Measurements from ENCODE around the gene OR10W1. TPM values are rescaled to one million over a fixed set of nuclear protein-coding genes. Genes with fewer than 3 reads are reported as not detected.

OR10W1 gene
- total RNA-seq, 1 experiment from 2014 or later, result not detected

DNA sequence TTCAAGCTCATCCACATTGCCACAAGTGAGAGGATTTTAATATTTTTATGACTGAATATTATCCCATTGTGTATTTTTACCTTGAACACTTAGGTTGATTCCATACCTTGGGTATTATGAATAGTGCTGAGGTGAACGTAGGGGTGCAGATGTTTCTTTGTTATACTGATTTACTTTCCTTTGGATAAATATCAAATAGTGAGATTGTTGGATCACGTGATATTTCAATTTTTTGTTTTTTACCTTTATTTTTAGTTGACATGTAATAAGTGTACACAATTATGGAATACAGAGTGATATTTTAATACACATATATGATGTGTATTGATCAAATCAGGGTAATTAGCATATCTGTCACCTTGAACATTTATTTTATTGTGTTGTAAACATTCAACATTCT, 8.1 kb downstream of the OR10W1 start:
- ChIA-PET RAD21 (ENCODE audit: low non-redundant PET in 1 of 2, low total read pairs in 2 of 2, uncharacterized antibody in 2 of 2, unreplicated experiment in 2 of 2) (no interaction called here), CTCF (no interaction called here)
- no peaks in the 10 kb centered on the region for H3K36me3 ChIP-seq (ENCODE audit: control insufficient read depth in 1 of 2, insufficient read depth in 2 of 2, low read length in 2 of 2)

DNA sequence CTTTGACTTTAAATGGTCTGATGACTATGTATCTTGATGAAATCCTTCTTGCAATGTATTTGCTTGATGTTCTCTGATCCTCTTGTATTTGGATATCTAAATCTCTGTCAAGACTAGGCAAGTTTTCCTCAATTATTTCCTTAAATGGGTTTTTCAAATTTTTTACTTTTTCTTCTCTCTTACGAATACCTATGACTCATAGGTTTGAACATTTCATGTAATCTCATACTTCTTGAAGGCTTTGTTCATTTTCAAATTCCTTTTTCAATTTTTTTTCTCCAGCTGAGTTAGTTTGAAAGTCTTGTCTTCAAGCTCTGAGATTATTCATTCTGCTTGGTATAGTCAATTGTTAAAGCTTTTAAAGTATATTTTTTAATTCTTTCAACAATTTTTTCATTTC, 13.1 kb downstream of the OR10W1 start:
- no peak overlapping the region for H3K4me3 ChIP-seq (replicated peaks in 1 of 2; ENCODE audit: low read depth in 1 of 2, low read length in 2 of 2)
- CTCF ChIA-PET, result no interaction called here
- RAD21 ChIA-PET (ENCODE audit: low non-redundant PET in 1 of 2, low total read pairs in 2 of 2, uncharacterized antibody in 2 of 2, unreplicated experiment in 2 of 2), result no interaction called here
- H2AFZ ChIP-seq (ENCODE audit: low read depth, low read length, poor library complexity, severe bottlenecking), result no peak overlapping the region
- no peak overlapping the region for H3K27ac ChIP-seq (ENCODE audit: low read depth, low read length)
- BruUV-seq (replicated peaks), result no TSS peak
- H4K20me1 ChIP-seq (ENCODE audit: insufficient read depth), result no peaks in the 10 kb centered on the region
- DNase-seq (ENCODE audit: low read depth, low spot score) (no peak), ATAC-seq (no peak)
- H3K9me3 ChIP-seq (ENCODE audit: control insufficient read depth in 1 of 2, insufficient read depth in 1 of 2, low read depth in 1 of 2, low read length in 2 of 2), result no peaks in the 10 kb centered on the region
- no peak overlapping the region for H3K9ac ChIP-seq (ENCODE audit: low read length)
- no peak overlapping the region for H3K4me2 ChIP-seq (ENCODE audit: low read length)
- intact Hi-C loops (cut with micrococcal nuclease), result no loop called here
- no peaks in the 10 kb centered on the region for H3K4me1 ChIP-seq (ENCODE audit: control insufficient read depth in 1 of 2, insufficient read depth in 2 of 2, low read length in 2 of 2)
- no peaks in the 10 kb centered on the region for H3K79me2 ChIP-seq (ENCODE audit: insufficient read depth, low read length)
- H3K9me2 ChIP-seq (ENCODE audit: insufficient read depth), result no peaks in the 10 kb centered on the region
- H3K27me3 ChIP-seq (ENCODE audit: insufficient read depth, low read length), result peaks cover 10% of the 10 kb centered on the region
- TF ChIP-seq SIN3A (IDR thresholded peaks at IDR 0.05; ENCODE audit: low read depth) (no peak), RAD21 (IDR thresholded peaks at IDR 0.05; ENCODE audit: low read depth) (no peak), FOSL1 (IDR thresholded peaks at IDR 0.05; ENCODE audit: low read depth) (no peak), ZFX (IDR thresholded peaks at IDR 0.05) (no peak), EGR1 (IDR thresholded peaks at IDR 0.05; ENCODE audit: low read depth) (no peak), CEBPB (IDR thresholded peaks at IDR 0.05; ENCODE audit: low read depth) (no peak), SP1 (IDR thresholded peaks at IDR 0.05; ENCODE audit: low read depth) (no peak)
- TF ChIP-seq, protein P1, sequence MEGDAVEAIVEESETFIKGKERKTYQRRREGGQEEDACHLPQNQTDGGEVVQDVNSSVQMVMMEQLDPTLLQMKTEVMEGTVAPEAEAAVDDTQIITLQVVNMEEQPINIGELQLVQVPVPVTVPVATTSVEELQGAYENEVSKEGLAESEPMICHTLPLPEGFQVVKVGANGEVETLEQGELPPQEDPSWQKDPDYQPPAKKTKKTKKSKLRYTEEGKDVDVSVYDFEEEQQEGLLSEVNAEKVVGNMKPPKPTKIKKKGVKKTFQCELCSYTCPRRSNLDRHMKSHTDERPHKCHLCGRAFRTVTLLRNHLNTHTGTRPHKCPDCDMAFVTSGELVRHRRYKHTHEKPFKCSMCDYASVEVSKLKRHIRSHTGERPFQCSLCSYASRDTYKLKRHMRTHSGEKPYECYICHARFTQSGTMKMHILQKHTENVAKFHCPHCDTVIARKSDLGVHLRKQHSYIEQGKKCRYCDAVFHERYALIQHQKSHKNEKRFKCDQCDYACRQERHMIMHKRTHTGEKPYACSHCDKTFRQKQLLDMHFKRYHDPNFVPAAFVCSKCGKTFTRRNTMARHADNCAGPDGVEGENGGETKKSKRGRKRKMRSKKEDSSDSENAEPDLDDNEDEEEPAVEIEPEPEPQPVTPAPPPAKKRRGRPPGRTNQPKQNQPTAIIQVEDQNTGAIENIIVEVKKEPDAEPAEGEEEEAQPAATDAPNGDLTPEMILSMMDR (IDR thresholded peaks at IDR 0.05 in 2 of 3, conservative IDR thresholded peaks at IDR 0.05 in 1 of 3; ENCODE audit: borderline replicate concordance in 1 of 3, insufficient read depth in 1 of 3, low read depth in 2 of 3, low read length in 2 of 3), result no peak
- POLR2A ChIA-PET, result no interaction called here
- no peaks in the 10 kb centered on the region for H3K36me3 ChIP-seq (ENCODE audit: control insufficient read depth in 1 of 2, insufficient read depth in 2 of 2, low read length in 2 of 2)

More for the DNA sequence above, 8.1 kb downstream of the OR10W1 start:
- Histone ChIP-seq H4K20me1 (ENCODE audit: insufficient read depth) (no peaks in the 10 kb centered on the region), H2AFZ (ENCODE audit: low read depth, low read length, poor library complexity, severe bottlenecking) (no peak overlapping the region), H3K27ac (ENCODE audit: low read depth, low read length) (no peak overlapping the region), H3K4me1 (ENCODE audit: control insufficient read depth in 1 of 2, insufficient read depth in 2 of 2, low read length in 2 of 2) (no peaks in the 10 kb centered on the region), H3K4me3 (replicated peaks in 1 of 2; ENCODE audit: low read depth in 1 of 2, low read length in 2 of 2) (no peak overlapping the region), H3K27me3 (ENCODE audit: insufficient read depth, low read length) (peaks cover 10% of the 10 kb centered on the region), H3K9ac (ENCODE audit: low read length) (no peak overlapping the region), H3K4me2 (ENCODE audit: low read length) (no peak overlapping the region), H3K79me2 (ENCODE audit: insufficient read depth, low read length) (no peaks in the 10 kb centered on the region), H3K9me2 (ENCODE audit: insufficient read depth) (no peaks in the 10 kb centered on the region), H3K9me3 (ENCODE audit: control insufficient read depth in 1 of 2, insufficient read depth in 1 of 2, low read depth in 1 of 2, low read length in 2 of 2) (no peaks in the 10 kb centered on the region)
- POLR2A ChIA-PET, result no interaction called here
- TF ChIP-seq CEBPB (IDR thresholded peaks at IDR 0.05; ENCODE audit: low read depth), result no peak
- no peak for TF ChIP-seq POLR2AphosphoS5 (IDR thresholded peaks at IDR 0.05; ENCODE audit: low read depth, low read length)
- no peak for TF ChIP-seq SRF (IDR thresholded peaks at IDR 0.05; ENCODE audit: low read depth)
- TF ChIP-seq TCF7L2 (IDR thresholded peaks at IDR 0.05; ENCODE audit: borderline replicate concordance, extremely low read depth, insufficient read depth, insufficient read length), result no peak
- TF ChIP-seq, protein P2, sequence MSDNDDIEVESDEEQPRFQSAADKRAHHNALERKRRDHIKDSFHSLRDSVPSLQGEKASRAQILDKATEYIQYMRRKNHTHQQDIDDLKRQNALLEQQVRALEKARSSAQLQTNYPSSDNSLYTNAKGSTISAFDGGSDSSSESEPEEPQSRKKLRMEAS (IDR thresholded peaks at IDR 0.05), result no peak
- no peak for TF ChIP-seq ELF1 (IDR thresholded peaks at IDR 0.05; ENCODE audit: borderline replicate concordance, low read depth)
- TF ChIP-seq YY1 (IDR thresholded peaks at IDR 0.05; ENCODE audit: extremely low read depth, insufficient replicate concordance, low read depth, low read length), result no peak
- TF ChIP-seq SIN3A (IDR thresholded peaks at IDR 0.05; ENCODE audit: low read depth), result no peak
- no peak for TF ChIP-seq ZFX (IDR thresholded peaks at IDR 0.05)
- DNase-seq (ENCODE audit: low read depth, low spot score) (no peak), ATAC-seq (no peak)
- intact Hi-C loops (cut with micrococcal nuclease), result loop anchor here (2.0 kb wide), 1 partner anchor 45 kb away; no protein-coding TSS in a partner anchor
- no TSS peak for BruUV-seq (replicated peaks)

Measured in HCT116 (cell line).